ENCODE measurements around the gene SHTN1.

Gene SHTN1

DNA sequence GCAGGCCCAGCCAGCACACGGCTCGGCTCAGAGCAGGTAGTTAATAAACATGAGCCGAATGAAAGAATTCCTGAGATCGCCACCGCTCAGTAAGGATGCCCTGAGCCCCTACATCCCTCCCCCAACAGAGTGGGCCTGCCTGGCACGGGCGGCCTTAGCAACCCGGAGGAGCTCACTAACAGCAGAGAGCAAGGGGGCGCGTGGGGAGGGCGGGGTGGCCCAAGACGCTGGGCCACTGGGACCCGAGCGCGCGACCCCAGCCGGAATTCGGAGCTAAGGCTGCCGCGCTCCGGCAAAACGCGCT, 156.1 kb downstream of the SHTN1 start:
- DNase-seq, result no peak
- no peaks in the 10 kb centered on the region for H3K36me3 ChIP-seq
- no peaks in the 10 kb centered on the region for H3K9me3 ChIP-seq
- H3K4me3 ChIP-seq, result peak overlapping the region; percentile 57 to 66
- intact Hi-C loops (cut with DNase I; ENCODE audit: low total_unique reads), result no loop called here
- H3K27ac ChIP-seq, result peak overlapping the region; percentile 37 to 40
- peaks cover 0 to 23% (median 10%) of the 10 kb centered on the region in 4 donors for H3K4me1 ChIP-seq
- H3K27me3 ChIP-seq, result peaks cover 0 to 3% of the 10 kb centered on the region in 2 donors
- TF ChIP-seq, protein P1, sequence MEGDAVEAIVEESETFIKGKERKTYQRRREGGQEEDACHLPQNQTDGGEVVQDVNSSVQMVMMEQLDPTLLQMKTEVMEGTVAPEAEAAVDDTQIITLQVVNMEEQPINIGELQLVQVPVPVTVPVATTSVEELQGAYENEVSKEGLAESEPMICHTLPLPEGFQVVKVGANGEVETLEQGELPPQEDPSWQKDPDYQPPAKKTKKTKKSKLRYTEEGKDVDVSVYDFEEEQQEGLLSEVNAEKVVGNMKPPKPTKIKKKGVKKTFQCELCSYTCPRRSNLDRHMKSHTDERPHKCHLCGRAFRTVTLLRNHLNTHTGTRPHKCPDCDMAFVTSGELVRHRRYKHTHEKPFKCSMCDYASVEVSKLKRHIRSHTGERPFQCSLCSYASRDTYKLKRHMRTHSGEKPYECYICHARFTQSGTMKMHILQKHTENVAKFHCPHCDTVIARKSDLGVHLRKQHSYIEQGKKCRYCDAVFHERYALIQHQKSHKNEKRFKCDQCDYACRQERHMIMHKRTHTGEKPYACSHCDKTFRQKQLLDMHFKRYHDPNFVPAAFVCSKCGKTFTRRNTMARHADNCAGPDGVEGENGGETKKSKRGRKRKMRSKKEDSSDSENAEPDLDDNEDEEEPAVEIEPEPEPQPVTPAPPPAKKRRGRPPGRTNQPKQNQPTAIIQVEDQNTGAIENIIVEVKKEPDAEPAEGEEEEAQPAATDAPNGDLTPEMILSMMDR (IDR thresholded peaks at IDR 0.05), result no peak

DNA sequence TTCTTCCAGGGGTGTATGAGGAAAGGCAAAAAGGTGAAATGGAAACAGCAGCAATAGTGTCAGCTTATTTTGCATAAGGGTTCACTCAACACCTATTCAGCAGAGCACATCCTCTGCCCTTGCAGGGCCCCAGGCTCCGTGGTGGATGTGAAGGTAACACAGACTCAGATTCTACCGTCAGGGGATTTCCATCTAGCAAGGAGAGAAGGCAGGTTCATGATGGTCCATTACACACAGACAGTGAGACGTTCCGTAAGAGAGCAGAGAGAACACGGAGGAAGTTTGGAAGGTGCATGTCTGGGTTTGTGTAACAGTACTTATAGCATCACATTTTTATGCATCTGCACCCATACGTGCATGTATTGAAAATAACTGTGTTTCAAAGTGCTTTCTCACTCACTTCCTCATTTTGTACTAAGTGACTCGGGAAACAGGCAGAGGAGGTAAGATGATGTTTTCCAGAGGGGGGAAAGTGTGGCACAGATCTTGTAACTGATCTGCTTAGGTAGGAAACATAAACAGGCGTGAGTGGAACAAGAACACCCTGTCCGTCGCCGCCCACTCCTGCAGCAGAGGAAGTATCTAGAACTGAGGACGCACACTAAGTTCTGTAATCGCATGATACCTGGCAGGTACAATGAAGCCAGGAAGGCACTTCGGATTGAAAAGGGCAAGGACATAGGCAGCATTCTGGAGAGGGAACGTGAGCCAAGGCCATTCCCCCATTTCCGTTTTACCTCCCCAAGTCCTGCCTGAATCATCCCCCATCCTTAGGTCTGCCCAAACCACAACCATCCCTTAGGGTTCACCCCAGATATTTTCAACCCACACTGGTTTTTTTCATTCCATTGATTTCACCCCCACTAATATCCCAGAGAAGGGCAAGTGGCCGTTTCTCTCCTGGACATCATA, 156.7 kb downstream of the SHTN1 start:
- TF ChIP-seq, protein P1 (IDR thresholded peaks at IDR 0.05), result no peak
- no peaks in the 10 kb centered on the region for H3K36me3 ChIP-seq
- no peak overlapping the region for H3K27ac ChIP-seq
- peaks cover 0 to 3% of the 10 kb centered on the region in 2 donors for H3K27me3 ChIP-seq
- DNase-seq, result no peak
- H3K9me3 ChIP-seq, result no peaks in the 10 kb centered on the region
- peaks cover 0 to 23% (median 10%) of the 10 kb centered on the region in 4 donors for H3K4me1 ChIP-seq
- intact Hi-C loops (cut with DNase I; ENCODE audit: low total_unique reads), result no loop called here
- H3K4me3 ChIP-seq, result peak overlapping the region; percentile 57 to 66

DNA sequence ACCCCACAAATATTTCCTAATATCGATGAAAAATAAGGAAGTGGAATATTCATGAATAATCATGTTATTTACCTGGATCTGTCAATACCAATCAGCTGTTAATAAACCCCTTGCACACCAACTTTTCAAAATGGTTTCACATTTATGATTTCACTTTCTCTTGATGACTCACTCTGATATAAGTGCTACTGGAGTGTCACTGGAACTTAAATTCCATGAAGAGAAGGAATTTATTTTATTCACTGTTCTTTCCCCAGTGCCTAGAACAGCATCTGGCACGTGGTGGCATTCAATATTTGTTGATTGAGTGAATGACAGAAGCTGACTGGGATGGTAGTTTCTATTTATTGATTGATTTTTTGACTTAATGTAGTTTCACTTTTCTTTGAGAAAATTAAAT, 159.2 kb downstream of the SHTN1 start:
- intact Hi-C loops (cut with DNase I; ENCODE audit: low total_unique reads), result no loop called here
- Histone ChIP-seq H3K9me3 (no peaks in the 10 kb centered on the region), H3K27me3 (peaks cover 0 to 3% of the 10 kb centered on the region in 2 donors), H3K36me3 (no peaks in the 10 kb centered on the region), H3K4me3 (no peak overlapping the region), H3K27ac (no peak overlapping the region), H3K4me1 (peaks cover 0 to 23% (median 10%) of the 10 kb centered on the region in 4 donors)
- TF ChIP-seq, protein P1 (IDR thresholded peaks at IDR 0.05), result no peak
- no peak for DNase-seq

DNA sequence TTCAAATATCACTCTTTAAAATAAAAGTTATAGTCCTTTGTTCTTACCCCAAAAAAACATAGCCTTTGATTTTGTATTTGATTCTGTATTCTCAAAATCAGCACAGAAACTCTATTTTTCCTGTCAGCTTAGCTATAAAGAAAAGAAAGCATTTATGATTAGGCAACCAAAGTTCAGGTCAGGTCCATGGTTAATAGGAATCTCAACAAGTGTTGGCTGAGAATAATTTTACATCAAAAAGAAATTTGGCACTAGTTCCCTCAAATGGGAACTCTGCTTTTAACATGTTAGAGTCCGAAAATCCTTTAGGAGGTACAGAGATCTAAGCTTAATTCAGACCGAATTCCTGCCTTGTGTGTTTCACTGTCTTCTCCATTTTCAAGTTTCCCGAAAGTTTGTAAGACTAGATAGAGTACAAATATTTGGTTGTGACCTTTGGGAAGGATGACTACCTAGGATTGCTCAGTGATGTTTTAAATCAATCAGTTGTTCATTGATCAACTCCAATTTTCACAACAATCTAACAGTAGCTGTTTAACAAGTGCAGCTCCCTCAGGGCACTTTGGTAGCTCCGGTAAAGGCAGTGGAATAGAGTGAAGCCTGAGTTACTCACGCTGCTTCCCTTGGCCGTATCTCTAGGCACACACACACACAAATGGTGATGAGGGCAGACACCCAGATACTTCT, 164.5 kb downstream of the SHTN1 start:
- DNase-seq, result no peak
- no peak overlapping the region for H3K27ac ChIP-seq
- TF ChIP-seq, protein P1 (IDR thresholded peaks at IDR 0.05), result no peak
- intact Hi-C loops (cut with DNase I; ENCODE audit: low total_unique reads), result no loop called here
- no peaks in the 10 kb centered on the region for H3K4me1 ChIP-seq
- H3K4me3 ChIP-seq, result no peak overlapping the region
- H3K9me3 ChIP-seq, result no peaks in the 10 kb centered on the region
- no peaks in the 10 kb centered on the region for H3K36me3 ChIP-seq
- H3K27me3 ChIP-seq, result no peaks in the 10 kb centered on the region

DNA sequence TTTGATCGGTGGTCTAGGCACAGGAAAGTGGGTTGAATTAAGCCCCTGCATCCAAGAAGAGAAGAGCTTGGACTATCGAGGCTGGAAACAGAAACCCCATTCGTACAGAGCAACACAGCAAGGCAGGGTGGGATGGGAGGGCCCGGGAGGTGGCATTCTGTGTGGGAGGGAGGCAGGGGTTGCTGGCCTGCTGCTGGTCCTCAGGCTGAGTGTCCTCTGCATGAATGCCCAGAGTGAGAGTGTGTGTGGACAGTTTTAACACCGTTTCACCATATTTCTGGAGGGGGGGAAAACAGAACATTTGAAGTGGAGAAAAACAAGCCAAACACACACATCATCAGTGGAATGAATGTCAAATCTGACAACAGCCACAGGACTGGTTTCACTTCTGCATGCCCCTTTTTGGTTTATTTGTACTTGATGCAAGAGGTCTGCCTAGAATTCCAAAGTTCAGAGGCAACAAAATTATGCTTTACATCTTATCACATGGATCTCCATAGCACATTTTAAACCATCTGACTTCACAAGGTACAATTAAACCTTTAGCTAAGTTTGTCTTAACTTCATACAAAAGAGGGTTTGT, 166.8 kb downstream of the SHTN1 start:
- Histone ChIP-seq H3K4me3 (no peak overlapping the region), H3K9me3 (no peaks in the 10 kb centered on the region), H3K4me1 (no peaks in the 10 kb centered on the region), H3K27me3 (no peaks in the 10 kb centered on the region), H3K36me3 (peaks cover 0 to 5% (median 0%) of the 10 kb centered on the region in 3 donors), H3K27ac (no peak overlapping the region)
- TF ChIP-seq, protein P1 (IDR thresholded peaks at IDR 0.05), result no peak
- no peak for DNase-seq
- intact Hi-C loops (cut with DNase I; ENCODE audit: low total_unique reads), result no loop called here

Data from tibial artery (tissue), 4 donors.